Islet precursor cell (in vitro differentiated cells): ENCODE results near the gene RNF220.
"Not testable (repeated sequence)": the region's sequence is repeated elsewhere in the genome, so short reads cannot be mapped to it uniquely, and the experiment has no call there.

ENCODE experiments used
- DNase-seq: peaks from one replicate; pipeline ENCODE4 v3.0.0-alpha.2; 2018

The RNF220 gene

DNA sequence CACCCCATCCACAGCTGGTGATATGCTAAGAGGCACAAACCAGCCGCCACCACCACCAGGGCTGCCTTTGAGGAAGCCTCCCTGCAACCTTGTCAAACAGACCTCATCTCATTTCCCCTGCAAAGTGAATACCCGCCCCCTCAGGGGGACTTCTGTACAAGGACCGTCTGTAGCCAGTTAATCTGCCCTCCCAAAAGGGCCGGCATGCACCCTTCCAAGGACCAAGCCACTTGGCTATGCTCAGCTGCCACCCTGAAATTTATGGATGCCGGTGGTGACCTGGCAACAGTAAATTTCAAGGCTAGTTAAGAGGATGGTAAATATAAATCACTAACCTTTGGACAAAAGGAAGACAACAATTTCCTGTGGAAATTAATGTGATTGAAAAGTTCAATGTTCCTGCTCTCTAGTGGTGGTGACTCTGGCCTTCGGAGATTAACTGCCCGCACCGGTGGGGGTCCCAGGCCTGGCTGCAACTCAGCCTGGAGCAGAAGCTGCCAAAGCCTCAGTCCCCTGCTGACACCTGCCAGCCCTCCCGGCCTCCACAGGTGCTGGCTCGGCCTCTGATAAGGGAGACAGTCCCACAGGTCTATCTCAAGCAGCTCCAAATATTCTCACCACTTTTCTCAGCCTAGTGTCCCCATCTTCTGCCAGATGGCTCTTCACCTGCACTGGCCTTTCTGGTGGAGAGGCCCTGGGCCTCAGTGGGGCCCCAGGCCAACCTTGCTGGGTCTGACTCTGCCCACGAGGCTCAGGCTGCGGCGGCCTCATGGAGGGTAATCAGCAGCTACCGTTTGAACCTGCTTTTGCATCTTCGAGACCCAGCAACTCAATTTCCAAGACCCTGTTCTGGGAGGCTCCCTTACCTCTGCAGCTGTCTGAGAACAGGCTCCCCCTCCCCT lies 257.0 kb downstream of the RNF220 start:
- DNase-seq = no peak

DNA sequence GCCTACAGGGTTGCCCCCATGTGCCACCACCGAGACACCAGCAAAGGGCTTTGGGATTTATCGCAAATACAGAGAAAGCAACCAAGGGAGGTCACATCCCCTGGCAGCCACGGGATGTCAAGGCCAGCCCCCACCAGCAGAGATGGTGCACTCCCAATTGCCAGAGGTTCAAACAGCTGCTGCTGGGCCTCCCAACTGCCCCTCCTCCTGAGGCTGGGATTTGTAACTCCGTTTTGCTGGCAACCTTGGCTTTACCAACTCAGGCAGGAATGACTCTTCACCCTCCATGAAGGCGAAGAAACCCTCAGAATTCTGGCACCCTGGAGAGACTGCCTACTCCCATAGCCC lies 257.6 kb downstream of the RNF220 start:
- no peak for DNase-seq

DNA sequence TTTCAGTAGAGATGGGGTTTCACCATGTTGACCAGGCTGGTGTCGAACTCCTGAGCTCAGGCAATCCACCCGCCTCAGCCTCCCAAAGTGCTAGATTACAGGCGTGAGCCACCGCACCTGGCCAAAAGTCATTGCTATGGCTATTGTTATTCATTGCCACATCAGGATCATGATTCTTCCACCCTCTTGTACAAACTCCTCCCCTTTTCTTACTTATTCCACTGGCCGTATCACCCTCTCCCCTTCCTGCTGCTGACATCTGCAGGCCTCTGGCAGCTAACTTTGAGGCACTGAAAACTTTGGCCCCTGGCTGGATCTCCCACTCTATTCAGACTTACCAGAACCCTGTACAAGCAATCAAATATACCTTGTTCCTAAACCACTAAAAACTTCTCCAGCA lies 258.4 kb downstream of the RNF220 start:
- no peak for DNase-seq

DNA sequence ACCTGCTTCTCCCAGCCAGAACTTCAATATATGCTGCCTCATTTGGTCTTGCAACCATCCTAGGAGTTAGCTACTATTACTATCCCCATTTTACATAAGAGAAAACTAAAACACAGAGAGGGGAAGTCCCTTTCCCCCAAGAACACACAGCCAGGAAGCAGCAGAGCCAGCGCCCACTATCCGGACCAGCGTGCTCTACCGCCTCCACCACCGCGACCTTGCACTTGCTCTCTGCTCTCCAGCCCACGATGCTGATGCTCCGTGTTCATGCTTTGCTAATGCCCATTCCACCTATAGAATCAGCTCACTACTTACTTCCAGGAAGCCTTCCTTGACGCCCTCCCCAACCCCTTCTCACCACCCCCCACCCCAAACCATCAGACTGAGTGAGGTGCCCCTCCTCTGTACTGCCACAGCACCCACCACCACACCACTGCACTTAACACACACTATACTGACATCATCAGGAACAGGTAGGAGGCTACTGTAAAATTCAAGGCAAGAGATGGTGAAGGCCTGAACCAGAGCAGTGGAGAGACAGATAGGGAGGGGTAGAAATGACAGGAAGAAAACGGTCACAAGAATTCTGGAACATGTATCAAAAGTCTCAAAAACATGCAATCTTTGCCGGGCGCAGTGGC lies 259.8 kb downstream of the RNF220 start:
- no peak for DNase-seq

DNA sequence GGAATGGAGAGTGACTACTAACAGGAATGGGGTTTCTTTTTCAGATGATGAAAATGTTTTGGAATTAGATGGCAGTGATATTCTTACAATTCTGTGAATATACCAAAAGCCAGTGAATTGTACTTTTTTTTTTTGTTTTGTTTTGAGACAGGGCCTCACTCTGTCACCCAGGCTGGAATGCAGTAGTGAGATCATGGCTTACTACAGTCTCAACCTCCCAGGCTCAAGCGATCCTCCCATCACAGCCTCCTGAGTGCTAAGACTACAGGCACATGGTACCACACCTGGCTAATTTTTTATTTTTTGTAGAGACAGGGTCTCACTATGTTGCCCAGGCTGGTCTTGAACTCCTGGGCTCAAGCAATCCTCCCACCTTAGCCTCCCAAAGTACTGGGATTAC lies 261.7 kb downstream of the RNF220 start:
- not testable (repeated sequence) for DNase-seq

DNA sequence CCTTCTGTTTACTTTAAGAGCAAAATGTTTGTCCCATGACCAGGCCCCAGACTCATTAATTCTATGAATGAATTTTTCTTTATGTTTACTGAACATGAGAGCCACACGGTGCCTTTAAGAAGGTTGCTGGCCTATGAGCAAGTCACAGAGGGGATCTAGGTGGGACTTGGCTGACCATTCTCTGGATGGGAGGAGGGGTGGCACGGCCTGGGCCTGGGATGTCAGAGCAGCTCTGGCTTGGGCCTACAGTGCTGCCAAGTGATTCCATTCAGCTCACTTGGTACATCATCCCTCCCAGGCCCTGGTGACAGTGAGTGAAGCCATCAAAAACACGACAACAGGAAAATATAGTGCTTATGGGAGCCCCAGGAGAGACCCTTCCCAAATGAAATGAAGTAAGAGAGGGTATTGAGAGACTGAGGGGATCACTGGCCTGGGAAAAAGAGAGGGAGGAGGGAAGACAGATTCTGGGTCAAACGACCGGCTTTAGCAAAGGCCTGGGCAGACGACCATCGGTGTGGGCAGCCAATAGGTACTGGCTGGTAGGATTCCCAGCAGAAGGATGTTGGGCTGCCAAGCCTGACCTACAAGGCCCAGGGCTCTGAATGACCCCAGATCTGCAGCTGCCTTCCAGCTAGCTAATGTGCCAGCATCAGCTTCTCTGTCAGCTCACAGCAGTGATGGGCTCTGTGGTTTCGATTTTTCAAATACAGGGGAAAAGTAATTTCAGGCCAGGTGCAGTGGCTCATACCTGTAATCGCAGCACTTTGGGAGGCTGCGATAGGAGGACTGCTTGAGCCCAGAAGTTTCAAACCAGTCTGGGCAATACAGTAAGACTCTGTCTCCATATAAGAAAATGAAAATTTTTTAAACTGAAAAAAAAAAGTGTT lies 265.9 kb downstream of the RNF220 start:
- DNase-seq = no peak

DNA sequence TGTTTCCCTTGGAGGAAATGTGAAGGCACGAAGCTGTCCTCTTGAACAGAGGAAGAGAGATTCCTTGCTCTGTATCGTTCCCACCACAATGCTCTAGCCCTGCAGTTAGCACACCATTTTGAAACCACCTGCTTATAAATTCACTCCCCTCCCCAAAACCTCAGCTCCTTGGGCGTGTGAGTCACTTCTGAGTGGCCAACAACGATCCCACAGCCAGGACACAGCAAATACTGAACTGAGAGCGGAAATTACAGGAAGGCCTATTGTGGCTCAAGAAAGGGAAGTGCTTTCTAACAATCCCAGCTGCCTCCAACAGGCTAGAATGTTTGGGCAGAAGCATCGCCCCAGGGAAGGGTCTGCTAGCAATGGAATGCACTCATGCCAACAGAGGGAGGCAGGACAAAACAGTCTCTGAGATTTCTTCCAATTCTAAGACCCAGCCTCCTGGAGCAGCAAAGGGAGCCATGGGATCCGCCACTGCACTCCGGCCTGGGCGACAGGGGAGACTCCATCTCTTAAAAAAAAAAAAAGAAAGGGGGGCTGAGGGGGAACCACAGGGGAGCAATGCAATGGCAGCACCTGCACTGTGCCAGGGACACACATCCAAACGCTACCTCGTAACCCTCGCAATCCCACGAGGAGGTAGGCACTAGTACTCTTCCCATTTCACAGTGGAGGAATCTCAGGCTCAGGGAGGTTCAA lies 267.4 kb downstream of the RNF220 start:
- DNase-seq = peak; percentile 98

DNA sequence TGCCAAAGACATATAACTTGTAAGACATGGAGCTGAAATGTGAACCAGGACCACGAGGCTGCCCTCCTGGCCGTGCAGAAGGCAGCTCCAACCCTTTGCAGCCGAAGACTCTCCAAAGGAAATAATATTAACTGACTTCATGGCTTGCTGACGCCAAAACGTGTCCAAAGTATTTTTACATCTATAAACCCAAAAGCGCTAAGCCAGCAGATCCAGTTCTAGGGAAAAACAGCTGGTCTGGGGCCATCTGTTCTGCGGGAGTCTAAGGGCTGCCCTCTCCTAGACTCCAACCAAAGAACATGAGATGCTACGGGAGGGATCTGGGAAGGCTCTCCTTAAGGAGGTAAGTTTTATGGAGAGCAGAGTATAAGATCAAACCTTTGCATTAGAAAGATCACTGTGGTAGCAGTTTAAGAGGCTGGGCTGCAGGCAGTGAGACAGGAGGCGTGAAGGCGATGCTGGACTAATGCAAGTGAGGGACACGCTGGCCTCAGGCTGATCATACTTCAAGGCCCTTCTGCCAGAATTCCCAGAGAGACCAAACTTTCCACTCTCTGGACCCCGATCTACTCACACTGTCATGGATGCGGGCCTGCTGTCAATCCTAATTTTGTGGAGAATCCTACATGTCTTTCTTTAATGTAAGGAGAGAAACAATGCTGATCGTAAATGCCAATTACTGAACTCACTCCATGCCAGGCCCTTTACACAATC lies 268.1 kb downstream of the RNF220 start:
- no peak for DNase-seq

DNA sequence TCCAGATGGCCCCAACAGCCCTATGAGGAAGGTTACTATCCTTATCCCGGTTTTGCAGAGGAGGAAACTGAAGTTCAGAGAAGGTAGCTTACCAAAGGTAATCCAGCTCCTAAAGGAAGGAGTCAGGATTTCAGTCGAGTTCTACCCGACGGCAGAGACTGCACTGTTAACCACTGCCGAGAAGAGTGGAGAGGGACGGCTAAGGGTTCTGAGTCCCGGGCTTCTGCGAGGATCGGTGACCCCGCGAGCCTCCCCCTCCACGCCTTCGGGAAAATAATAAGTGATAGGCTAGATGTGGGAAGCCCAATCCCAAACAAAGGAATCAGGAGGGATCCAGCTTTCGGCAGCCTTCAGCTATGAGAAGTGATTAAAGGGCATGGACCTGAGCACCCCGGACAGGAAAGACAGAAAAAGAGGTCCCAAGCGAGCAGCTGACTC lies 268.6 kb downstream of the RNF220 start:
- DNase-seq = no peak

DNA sequence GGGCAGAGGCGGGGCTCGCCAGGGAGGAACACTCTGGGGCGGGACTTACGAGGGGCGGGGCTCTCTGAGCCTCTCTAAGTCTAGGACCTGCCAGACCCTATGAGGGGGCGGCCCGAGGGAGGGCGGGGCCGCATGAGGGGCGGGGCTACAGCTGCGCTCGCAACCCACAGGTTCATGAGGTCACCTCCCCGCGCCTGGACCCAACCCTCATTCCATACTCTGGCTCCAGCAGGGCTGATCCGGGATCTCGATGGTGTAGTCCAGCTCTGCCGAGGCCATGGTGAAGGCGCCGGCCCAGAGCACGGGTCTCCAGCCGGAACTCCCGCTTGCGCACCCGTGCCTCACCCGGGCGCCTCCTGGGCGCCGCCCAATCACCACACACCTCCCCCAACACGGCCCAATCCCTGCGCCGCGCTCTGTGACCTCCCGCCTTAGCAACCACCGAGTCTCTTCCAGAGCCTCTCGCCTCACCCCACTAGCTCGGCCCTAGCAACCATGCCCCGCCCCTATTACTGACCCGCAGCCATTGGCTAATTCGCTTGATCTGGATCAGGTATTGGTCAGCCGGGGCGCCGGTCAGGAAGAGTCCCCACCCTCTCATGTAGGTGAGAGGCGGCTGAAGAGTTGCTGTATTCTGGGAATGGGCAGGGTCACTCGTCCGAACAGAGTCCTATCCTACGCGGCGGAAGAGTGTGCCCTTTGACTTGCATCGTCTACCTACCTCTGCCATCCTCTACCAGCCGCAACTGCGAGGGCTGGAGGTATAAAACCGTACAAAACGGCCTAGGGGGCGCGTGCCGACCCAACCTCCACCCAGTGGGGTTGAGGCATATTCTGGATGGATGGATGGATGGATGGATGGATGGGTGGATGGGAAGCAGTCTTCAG lies 269.3 kb downstream of the RNF220 start, which contains the start of the genes ARMH1 and TMEM53:
Gene ARMH1, plus strand, starts transcription at position 602 of the 888 bp plus-strand sequence. CDS start 14,984 bp downstream, outside the sequence.
Gene TMEM53, minus strand, starts transcription at position 369 of the 888 bp plus-strand sequence. Its CDS starts 90 bp downstream, at position 279.
- peak; percentile 100 for DNase-seq

DNA sequence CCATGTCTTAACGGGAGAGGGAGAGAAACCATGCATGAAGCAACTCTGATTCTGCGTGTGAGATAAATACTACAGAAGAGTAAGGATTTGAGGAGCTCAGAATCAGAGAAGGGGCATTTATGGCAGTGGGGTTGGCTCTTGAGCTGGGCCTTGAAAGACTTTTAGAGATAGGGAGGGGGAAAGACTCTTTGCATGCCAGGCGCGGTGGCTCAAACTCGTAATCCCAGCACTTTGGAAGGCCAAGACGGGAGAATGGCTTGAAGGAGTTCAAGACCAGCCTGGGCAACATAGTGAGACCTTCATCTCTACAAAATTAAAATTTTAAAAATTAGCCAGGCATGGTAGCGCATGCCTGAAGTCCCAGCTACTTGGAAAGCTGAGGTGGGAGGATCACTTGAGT lies 270.1 kb downstream of the RNF220 start:
- DNase-seq = no peak

DNA sequence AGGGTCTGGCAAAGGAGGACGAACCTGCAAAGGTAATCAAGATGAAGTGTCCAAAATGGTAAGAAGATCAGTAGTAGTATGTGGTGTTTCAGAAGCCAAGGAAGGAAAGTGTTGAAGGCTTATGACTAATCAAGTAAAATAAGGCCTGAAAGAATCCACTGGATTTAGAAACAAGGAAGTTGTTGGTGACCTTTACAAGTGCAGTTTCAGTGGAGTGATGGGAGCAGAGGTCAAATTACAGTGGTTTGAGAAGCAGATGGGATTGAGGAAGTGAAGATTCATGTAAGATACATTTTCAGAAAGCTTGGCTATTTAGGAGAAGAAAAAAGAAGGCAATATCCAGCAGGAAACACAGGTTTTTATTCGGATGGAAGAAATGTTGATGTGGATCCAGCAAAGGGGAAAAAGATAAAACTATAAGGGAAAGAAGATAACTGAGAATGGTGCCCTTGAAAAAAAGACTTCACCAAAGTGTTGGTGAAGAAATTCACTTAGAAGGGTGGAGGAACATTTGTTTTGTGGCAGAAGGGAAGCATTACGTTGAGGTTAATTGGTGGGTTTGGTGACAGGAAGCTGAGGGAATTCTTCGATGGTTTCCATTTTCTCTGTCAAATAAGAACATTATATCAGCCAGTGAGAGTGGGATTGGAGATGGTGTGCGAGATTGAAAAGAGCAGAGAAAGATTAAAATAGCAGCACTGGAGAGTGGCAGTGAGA lies 271.6 kb downstream of the RNF220 start:
- no peak for DNase-seq

DNA sequence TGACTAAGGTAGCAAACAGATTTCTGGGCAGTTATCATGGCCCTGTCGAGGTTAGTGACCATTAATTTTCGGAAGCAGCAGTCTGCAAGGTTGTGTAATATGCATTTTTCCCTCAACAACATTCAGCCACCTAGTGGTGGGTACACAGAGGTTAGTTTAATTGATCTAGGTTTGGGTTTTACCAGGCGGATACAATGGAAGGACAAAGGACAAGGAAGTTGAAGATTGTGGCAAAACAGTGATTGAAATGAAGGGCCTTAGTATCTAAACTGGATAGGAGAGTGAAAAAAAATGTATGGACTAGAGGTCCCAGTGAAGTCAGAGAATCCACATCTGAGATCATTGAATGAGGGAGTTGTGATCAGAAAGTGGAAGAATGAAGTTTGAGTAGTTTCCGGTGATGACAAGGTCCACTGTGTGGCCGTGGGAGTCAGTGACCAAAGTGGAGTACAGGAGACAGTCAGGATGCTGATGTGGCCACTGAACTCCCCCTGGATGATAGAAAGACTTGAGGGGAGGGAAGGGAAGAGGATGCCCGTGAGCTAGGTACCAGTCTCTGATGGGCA lies 272.2 kb downstream of the RNF220 start:
- DNase-seq = no peak

DNA sequence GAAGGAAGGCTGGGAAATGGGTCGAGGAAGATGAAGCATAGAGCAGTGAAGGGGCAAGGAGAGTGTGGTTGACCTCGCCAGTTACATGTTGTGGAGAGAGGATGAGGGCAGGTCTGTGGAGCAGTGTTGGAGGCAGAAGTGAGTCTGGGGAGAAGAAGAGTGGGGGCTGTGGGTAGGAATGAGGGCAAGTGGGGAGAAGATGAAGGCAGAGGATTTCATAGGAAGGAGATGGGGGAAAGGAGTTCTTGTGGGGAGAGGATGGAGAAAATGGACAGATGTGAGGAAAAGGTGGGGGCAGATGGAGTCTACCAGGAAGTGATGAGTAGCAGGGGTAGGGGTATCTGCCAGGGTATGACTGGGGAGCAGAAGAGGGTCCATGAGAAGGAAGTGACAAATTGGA lies 273.1 kb downstream of the RNF220 start:
- DNase-seq = no peak

DNA sequence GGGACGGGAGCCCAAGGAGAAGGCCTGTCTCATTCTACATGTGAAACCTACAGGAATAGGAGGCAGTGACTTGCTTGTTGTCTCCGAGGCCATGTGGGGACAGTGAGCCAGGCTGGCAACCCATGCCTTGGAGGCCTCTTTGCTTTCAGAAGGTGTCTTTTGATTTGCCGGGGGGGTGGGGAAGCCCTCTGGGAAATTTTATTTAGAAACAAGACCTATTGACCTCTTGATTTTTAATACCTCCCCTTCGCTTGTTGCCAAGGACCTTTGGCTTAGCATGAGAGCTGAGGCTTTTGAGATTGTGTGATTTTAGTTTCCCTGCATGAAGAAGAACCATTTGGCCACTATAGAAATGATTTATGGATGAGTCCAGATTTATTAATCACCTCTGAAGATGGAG lies 273.6 kb downstream of the RNF220 start:
- DNase-seq = no peak

DNA sequence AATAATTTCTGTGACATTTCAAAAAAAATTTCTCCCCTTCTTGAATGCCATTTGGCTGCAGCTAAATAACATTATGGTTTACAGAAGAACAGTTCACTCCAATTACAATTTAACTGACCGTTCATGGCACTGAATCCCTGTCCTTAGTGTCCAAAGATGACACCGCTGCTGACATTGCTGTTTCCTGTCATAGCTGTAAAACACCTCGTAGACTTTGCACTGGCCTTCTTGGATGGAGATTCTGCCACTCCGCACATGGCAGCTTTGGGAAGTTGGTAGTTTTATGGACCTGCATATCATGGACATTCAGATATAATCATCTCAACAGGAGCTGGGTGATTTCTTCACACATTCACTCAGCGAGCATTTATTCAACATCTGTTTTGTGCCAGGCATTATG lies 274.4 kb downstream of the RNF220 start:
- DNase-seq = no peak

DNA sequence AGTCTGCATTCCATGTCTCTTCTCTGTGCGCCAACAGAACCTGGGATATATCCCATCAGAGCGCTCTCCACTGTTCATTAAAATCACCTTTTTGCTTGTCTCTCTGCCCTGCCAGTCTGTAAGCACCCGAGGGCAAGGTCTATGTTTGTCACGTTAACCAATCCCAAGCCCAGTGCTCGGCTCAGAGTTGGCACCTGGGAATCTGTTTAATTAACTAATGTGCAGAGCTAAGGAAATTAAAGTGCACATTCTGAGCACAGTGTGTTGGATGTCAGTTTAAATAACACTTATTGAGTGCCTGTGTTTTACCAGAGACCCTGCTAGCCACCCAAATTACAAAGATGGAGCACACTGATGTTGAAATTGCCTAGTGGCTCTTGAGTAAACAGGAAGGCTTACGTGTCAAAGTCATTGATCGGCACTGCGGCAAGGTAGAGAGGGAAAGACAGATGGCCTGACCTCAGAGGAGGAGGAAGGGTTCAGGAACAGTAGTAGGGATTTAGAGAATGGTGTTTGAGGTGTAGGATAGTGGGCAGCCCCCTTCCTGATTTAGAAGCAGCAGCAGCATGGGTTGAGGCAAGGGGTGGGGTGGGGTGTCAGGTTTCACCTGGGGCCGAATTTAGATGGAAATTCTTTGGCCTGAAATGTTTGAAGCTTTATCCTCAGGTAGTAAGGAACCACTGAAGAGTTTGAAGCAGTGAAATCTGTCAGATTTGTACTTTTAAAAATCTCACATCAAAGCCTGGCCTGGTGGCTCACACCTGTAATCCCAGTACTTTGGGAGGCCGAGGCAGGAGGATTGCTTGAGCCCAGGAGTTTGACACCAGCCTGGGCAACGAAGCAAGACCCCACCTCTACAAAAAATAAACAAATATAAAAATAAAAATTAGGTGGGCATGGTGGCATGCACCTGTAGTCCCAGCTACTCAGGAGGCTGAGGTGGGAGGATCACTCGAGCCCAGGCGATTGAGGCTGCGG lies 277.1 kb downstream of the RNF220 start:
- no peak for DNase-seq

DNA sequence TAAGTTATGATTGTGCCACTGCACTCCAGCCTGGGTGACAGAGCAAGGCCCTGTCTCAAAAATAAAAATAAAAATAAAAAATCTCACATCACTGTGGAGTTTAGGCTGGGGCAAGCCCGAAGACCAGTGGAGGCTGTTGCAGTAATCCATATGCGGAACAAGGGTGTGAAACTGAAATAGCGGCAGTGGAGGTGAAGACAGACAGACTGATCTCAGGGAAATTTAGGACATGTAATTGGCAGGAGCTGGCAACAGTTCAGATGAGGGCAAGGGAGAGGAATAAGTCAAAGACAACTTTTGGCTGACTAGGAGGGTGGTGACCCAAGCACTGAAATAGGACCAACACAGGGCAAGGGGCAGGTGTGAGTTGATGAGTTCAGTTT lies 277.8 kb downstream of the RNF220 start:
- no peak for DNase-seq
